HCT116 (cell line): ENCODE results near the gene PRKCH. TPM values are rescaled to one million over a fixed set of nuclear protein-coding genes. Genes with fewer than 3 reads are reported as not detected.

ENCODE experiments used
- ATAC-seq: fragments of 200-7000 bp; cut with Tn5 transposase; 2 replicates; pipeline ENCODE4 v1.9.1; 2020; ENCODE audit warnings: mild to moderate bottlenecking, moderate library complexity
- BruUV-seq: library from RNA; stranded (reverse); fragments of 400-500 nt; replicated peaks from 2 replicates; lab custom pipeline; 2021; lab: Mats Ljungman, UMichigan
- CTCF ChIA-PET: fragments of 300-600 bp; sonication (Branson Sonifier 250); formaldehyde crosslinking; loops from one replicate; lab custom pipeline; 2021; ENCODE audit warnings: antibody characterized with exemption; lab: Charles Lee
- POLR2A ChIA-PET: fragments of 300-600, 350-600 bp; sonication (Branson Sonifier 250); formaldehyde crosslinking; loops from one replicate; lab custom pipeline; 2021; ENCODE audit warnings: antibody characterized with exemption; lab: Charles Lee
- RAD21 ChIA-PET, 2 experiments: fragments of 300-600 bp; sonication (Branson Sonifier 250); formaldehyde crosslinking; loops; one replicate each; lab custom pipeline; 2023; ENCODE audit warnings: low total read pairs in 2 of 2; ENCODE audit not compliant: uncharacterized antibody in 2 of 2, unreplicated experiment in 2 of 2, low non-redundant PET in 1 of 2; lab: Charles Lee
- DNase-seq: peaks from one replicate; pipeline ENCODE4 v3.0.0-alpha.2; 2010; ENCODE audit warnings: low read depth, low spot score
- H2AFZ ChIP-seq: fragments of 200-600 bp; shearing (Covaris generic), sonication (generic); 2 replicates; pipeline ENCODE4 v1.6.1; 2017; ENCODE audit warnings: low read depth, mixed run types, mixed read lengths, antibody characterized with exemption, low read length; ENCODE audit not compliant: poor library complexity, severe bottlenecking
- H3K27ac ChIP-seq: 2 replicates; pipeline ENCODE4 v1.5.1; 2012; ENCODE audit warnings: low read depth, low read length
- H3K27me3 ChIP-seq: fragments of 200-600 bp; sonication (generic); 2 replicates; pipeline ENCODE4 v1.6.1; 2016; ENCODE audit warnings: mixed run types, low read length, mixed read lengths; ENCODE audit not compliant: insufficient read depth
- H3K36me3 ChIP-seq, 2 experiments: fragments of 200-500 bp in 1 of 2; fragments of 200-600 bp in 1 of 2; sonication (Bioruptor generic) in 1 of 2; sonication (generic) in 1 of 2; 2 replicates each; pipeline versions ENCODE4 v1.5.1 to v1.6.1; 2014 to 2016; ENCODE audit warnings: low read length in 2 of 2, inconsistent platforms in 1 of 2, mixed read lengths in 1 of 2, mixed run types in 1 of 2; ENCODE audit not compliant: insufficient read depth in 2 of 2, control insufficient read depth in 1 of 2
- H3K4me1 ChIP-seq, 2 experiments: fragments of 200-600 bp in 1 of 2; sonication (generic) in 1 of 2; 2 replicates each; pipeline versions ENCODE4 v1.5.1 to v1.6.1; 2012 to 2017; ENCODE audit warnings: low read length in 2 of 2, inconsistent platforms in 1 of 2, mild to moderate bottlenecking in 1 of 2, mixed read lengths in 1 of 2, mixed run types in 1 of 2, moderate library complexity in 1 of 2; ENCODE audit not compliant: insufficient read depth in 2 of 2, control insufficient read depth in 1 of 2
- H3K4me2 ChIP-seq: fragments of 200-600 bp; sonication (generic); 2 replicates; pipeline ENCODE4 v1.6.1; 2017; ENCODE audit warnings: mixed run types, low read length, mixed read lengths
- H3K4me3 ChIP-seq, 2 experiments: fragments of 200-600 bp in 1 of 2; sonication (generic) in 1 of 2; replicated peaks in 1 of 2; 2 replicates each; pipeline ENCODE4 v1.5.1; 2011 to 2016; ENCODE audit warnings: low read length in 2 of 2, control low read depth in 1 of 2, low read depth in 1 of 2, mild to moderate bottlenecking in 1 of 2, mixed read lengths in 1 of 2, mixed run types in 1 of 2
- H3K79me2 ChIP-seq: fragments of 200-600 bp; sonication (generic); 2 replicates; pipeline ENCODE4 v1.6.1; 2017; ENCODE audit warnings: mild to moderate bottlenecking, mixed run types, low read length, moderate library complexity, mixed read lengths; ENCODE audit not compliant: insufficient read depth
- H3K9ac ChIP-seq: fragments of 200-600 bp; sonication (generic); 2 replicates; pipeline ENCODE4 v1.6.1; 2016; ENCODE audit warnings: low read length, mixed read lengths
- H3K9me2 ChIP-seq: fragments of 200-600 bp; sonication (generic), shearing (Covaris generic); 2 replicates; pipeline ENCODE4 v1.6.1; 2017; ENCODE audit warnings: mixed run types, mild to moderate bottlenecking, moderate library complexity; ENCODE audit not compliant: insufficient read depth
- H3K9me3 ChIP-seq, 2 experiments: fragments of 200-500 bp in 1 of 2; fragments of 200-600 bp in 1 of 2; sonication (Bioruptor generic) in 1 of 2; sonication (generic) in 1 of 2; 2 replicates each; pipeline ENCODE4 v1.6.1; 2014 to 2017; ENCODE audit warnings: low read length in 2 of 2, mixed read lengths in 2 of 2, inconsistent platforms in 1 of 2, low read depth in 1 of 2, mild to moderate bottlenecking in 1 of 2, mixed run types in 1 of 2, moderate library complexity in 1 of 2; ENCODE audit not compliant: control insufficient read depth in 1 of 2, insufficient read depth in 1 of 2
- H4K20me1 ChIP-seq: fragments of 200-600 bp; sonication (generic), shearing (Covaris generic); 2 replicates; pipeline ENCODE4 v1.6.1; 2017; ENCODE audit warnings: mixed run types, mild to moderate bottlenecking, moderate library complexity; ENCODE audit not compliant: insufficient read depth
- CBX3 ChIP-seq: IDR thresholded peaks from 2 replicates; pipeline ENCODE4 v1.6.1; 2012; ENCODE audit warnings: low read depth
- CEBPB ChIP-seq: IDR thresholded peaks from 2 replicates; pipeline ENCODE4 v1.6.1; 2012; ENCODE audit warnings: low read depth
- EGR1 ChIP-seq: IDR thresholded peaks from 2 replicates; pipeline ENCODE4 v1.6.1; 2012; ENCODE audit warnings: low read depth
- ELF1 ChIP-seq: IDR thresholded peaks from 2 replicates; pipeline ENCODE4 v1.6.1; 2012; ENCODE audit warnings: low read depth, borderline replicate concordance
- EZH2 ChIP-seq: fragments of 200-600 bp; sonication (generic); IDR thresholded peaks from 2 replicates; pipeline ENCODE4 v1.6.1; 2017; ENCODE audit warnings: antibody characterized with exemption, mixed run types
- EZH2phosphoT487 ChIP-seq: fragments of 200-600 bp; IDR thresholded peaks from 2 replicates; pipeline ENCODE4 v1.6.1; 2018; ENCODE audit warnings: antibody characterized with exemption, borderline replicate concordance
- FOSL1 ChIP-seq: IDR thresholded peaks from 2 replicates; pipeline ENCODE4 v1.6.1; 2012; ENCODE audit warnings: low read depth
- JUND ChIP-seq: IDR thresholded peaks from 2 replicates; pipeline ENCODE4 v1.6.1; 2012
- POLR2A ChIP-seq: IDR thresholded peaks from 2 replicates; pipeline ENCODE4 v1.7.0; 2011; ENCODE audit warnings: borderline replicate concordance; ENCODE audit not compliant: insufficient read depth, insufficient read length; ENCODE audit errors: extremely low read depth
- RAD21 ChIP-seq: IDR thresholded peaks from 2 replicates; pipeline ENCODE4 v1.6.1; 2012; ENCODE audit warnings: low read depth, mild to moderate bottlenecking
- YY1 ChIP-seq: IDR thresholded peaks from 2 replicates; pipeline ENCODE4 v1.6.1; 2011; ENCODE audit warnings: low read length, low read depth, moderate library complexity, mild to moderate bottlenecking; ENCODE audit not compliant: insufficient replicate concordance; ENCODE audit errors: extremely low read depth
- ZNF274 ChIP-seq: fragments of 200-500 bp; sonication (Bioruptor generic); IDR thresholded peaks from 2 replicates; pipeline ENCODE4 v1.6.1; 2014; ENCODE audit warnings: mild to moderate bottlenecking, low read depth, low read length, inconsistent platforms
- intact Hi-C: fragments of 100-400 bp; cut with micrococcal nuclease; formaldehyde crosslinking; loops from 2 replicates; pipeline ENCODE4 v1.10.0; 2022
- total RNA-seq: library from RNA; stranded (reverse); gene quantifications from one replicate; pipeline ENCODE4 v1.2.1, GENCODE V29; 2021; ENCODE audit not compliant: unreplicated experiment
- TF ChIP-seq, protein P1 (sequence below), 3 experiments: fragments of 200-600 bp in 1 of 3; sonication (generic) in 1 of 3; IDR thresholded peaks in 2 of 3; conservative IDR thresholded peaks in 1 of 3; 2 replicates each; pipeline ENCODE4 v1.5.1; 2012 to 2017; ENCODE audit warnings: low read depth in 2 of 3, low read length in 2 of 3, antibody characterized with exemption in 1 of 3, borderline replicate concordance in 1 of 3, control low read depth in 1 of 3, mild to moderate bottlenecking in 1 of 3, mixed read lengths in 1 of 3, mixed run types in 1 of 3, moderate library complexity in 1 of 3; ENCODE audit not compliant: insufficient read depth in 1 of 3
- TF ChIP-seq, protein P2 (sequence below): IDR thresholded peaks from 2 replicates; pipeline ENCODE4 v1.6.1; 2011; ENCODE audit warnings: mild to moderate bottlenecking, low read length, moderate library complexity; ENCODE audit not compliant: insufficient replicate concordance; ENCODE audit errors: extremely low read depth
- TF ChIP-seq, protein P3 (sequence below): IDR thresholded peaks from 2 replicates; pipeline ENCODE4 v1.6.1; 2012

Gene PRKCH
- total RNA-seq, 1 experiment from 2014 or later = 16.6 TPM

- no peaks in the 10 kb centered on the region for H3K36me3 ChIP-seq
- ChIA-PET RAD21 (no interaction called here), POLR2A (no interaction called here), CTCF (no interaction called here)
- no peak overlapping the region for H3K9ac ChIP-seq
- no peaks in the 10 kb centered on the region for H3K27me3 ChIP-seq
- H3K4me2 ChIP-seq = no peak overlapping the region
- no peak overlapping the region for H3K4me3 ChIP-seq
- intact Hi-C loops = no loop called here
- no peak overlapping the region for H3K27ac ChIP-seq
- H3K9me2 ChIP-seq = no peaks in the 10 kb centered on the region
- TF ChIP-seq POLR2A (no peak), CEBPB (no peak), EGR1 (no peak), EZH2phosphoT487 (no peak), ELF1 (no peak), FOSL1 (no peak), CBX3 (no peak), JUND (no peak), YY1 (no peak), EZH2 (no peak), RAD21 (no peak), ZNF274 (no peak)
- TF ChIP-seq, protein P1, sequence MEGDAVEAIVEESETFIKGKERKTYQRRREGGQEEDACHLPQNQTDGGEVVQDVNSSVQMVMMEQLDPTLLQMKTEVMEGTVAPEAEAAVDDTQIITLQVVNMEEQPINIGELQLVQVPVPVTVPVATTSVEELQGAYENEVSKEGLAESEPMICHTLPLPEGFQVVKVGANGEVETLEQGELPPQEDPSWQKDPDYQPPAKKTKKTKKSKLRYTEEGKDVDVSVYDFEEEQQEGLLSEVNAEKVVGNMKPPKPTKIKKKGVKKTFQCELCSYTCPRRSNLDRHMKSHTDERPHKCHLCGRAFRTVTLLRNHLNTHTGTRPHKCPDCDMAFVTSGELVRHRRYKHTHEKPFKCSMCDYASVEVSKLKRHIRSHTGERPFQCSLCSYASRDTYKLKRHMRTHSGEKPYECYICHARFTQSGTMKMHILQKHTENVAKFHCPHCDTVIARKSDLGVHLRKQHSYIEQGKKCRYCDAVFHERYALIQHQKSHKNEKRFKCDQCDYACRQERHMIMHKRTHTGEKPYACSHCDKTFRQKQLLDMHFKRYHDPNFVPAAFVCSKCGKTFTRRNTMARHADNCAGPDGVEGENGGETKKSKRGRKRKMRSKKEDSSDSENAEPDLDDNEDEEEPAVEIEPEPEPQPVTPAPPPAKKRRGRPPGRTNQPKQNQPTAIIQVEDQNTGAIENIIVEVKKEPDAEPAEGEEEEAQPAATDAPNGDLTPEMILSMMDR (IDR thresholded peaks at IDR 0.05 in 2 of 3, conservative IDR thresholded peaks at IDR 0.05 in 1 of 3; ENCODE audit: borderline replicate concordance in 1 of 3, insufficient read depth in 1 of 3, low read depth in 2 of 3, low read length in 2 of 3) = no peak
- TF ChIP-seq, protein P2, sequence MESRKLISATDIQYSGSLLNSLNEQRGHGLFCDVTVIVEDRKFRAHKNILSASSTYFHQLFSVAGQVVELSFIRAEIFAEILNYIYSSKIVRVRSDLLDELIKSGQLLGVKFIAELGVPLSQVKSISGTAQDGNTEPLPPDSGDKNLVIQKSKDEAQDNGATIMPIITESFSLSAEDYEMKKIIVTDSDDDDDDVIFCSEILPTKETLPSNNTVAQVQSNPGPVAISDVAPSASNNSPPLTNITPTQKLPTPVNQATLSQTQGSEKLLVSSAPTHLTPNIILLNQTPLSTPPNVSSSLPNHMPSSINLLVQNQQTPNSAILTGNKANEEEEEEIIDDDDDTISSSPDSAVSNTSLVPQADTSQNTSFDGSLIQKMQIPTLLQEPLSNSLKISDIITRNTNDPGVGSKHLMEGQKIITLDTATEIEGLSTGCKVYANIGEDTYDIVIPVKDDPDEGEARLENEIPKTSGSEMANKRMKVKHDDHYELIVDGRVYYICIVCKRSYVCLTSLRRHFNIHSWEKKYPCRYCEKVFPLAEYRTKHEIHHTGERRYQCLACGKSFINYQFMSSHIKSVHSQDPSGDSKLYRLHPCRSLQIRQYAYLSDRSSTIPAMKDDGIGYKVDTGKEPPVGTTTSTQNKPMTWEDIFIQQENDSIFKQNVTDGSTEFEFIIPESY = no peak
- TF ChIP-seq, protein P3, sequence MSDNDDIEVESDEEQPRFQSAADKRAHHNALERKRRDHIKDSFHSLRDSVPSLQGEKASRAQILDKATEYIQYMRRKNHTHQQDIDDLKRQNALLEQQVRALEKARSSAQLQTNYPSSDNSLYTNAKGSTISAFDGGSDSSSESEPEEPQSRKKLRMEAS = no peak
- H2AFZ ChIP-seq = no peak overlapping the region
- BruUV-seq = no TSS peak
- ATAC-seq = no peak
- DNase-seq = no peak
- no peaks in the 10 kb centered on the region for H3K79me2 ChIP-seq
- H3K4me1 ChIP-seq = peaks cover 10 to 15% of the 10 kb centered on the region in 2 experiments; a peak in 3 of 4 replicates
- H3K9me3 ChIP-seq = peaks cover 12 to 13% of the 10 kb centered on the region in 2 experiments; a peak in 2 of 4 replicates
- H4K20me1 ChIP-seq = no peaks in the 10 kb centered on the region
Observed at GRCh38 chr14:61372842-61373555, 51.6 kb downstream of the PRKCH start.
